GM04504 (cell line): ENCODE measurements around the gene SLC39A11.
"Not testable (repeated sequence)": the region's sequence is repeated elsewhere in the genome, so short reads cannot be mapped to it uniquely, and the experiment has no call there.

Experiments
- DNase-seq: peaks from one replicate; pipeline ENCODE4 v3.0.0-alpha.2; 2012; ENCODE audit warnings: low read depth

Gene SLC39A11

GRCh38 chr17:72947475-72947874 lies 145.0 kb downstream of the SLC39A11 start:
- no peak for DNase-seq

GRCh38 chr17:72946696-72947095 lies 145.8 kb downstream of the SLC39A11 start:
- no peak for DNase-seq

GRCh38 chr17:72946156-72946555 lies 146.3 kb downstream of the SLC39A11 start:
- DNase-seq, result no peak

- DNase-seq, result no peak
Observed at GRCh38 chr17:72945473-72945872, 147.0 kb downstream of the SLC39A11 start.

- DNase-seq, result no peak
Observed at GRCh38 chr17:72943826-72944689, 148.4 kb downstream of the SLC39A11 start.

GRCh38 chr17:72942579-72942978 lies 149.9 kb downstream of the SLC39A11 start:
- DNase-seq, result no peak

GRCh38 chr17:72940496-72940895 lies 152.0 kb downstream of the SLC39A11 start:
- DNase-seq, result no peak

GRCh38 chr17:72938482-72938881 lies 154.0 kb downstream of the SLC39A11 start:
- DNase-seq, result no peak

- DNase-seq, result no peak
Observed at GRCh38 chr17:72937707-72938106, 154.8 kb downstream of the SLC39A11 start.

- not testable (repeated sequence) for DNase-seq
Observed at GRCh38 chr17:72937254-72937653, 155.2 kb downstream of the SLC39A11 start.

GRCh38 chr17:72935984-72936383 lies 156.5 kb downstream of the SLC39A11 start:
- no peak for DNase-seq

GRCh38 chr17:72934927-72935326 lies 157.6 kb downstream of the SLC39A11 start:
- no peak for DNase-seq

GRCh38 chr17:72931635-72932034 lies 160.9 kb downstream of the SLC39A11 start:
- DNase-seq, result no peak

GRCh38 chr17:72931163-72931562 lies 161.3 kb downstream of the SLC39A11 start:
- no peak for DNase-seq

GRCh38 chr17:72930031-72930430 lies 162.5 kb downstream of the SLC39A11 start:
- no peak for DNase-seq

- no peak for DNase-seq
Observed at GRCh38 chr17:72928454-72929136, 163.9 kb downstream of the SLC39A11 start.

GRCh38 chr17:72927760-72928159 lies 164.7 kb downstream of the SLC39A11 start:
- DNase-seq, result no peak

- no peak for DNase-seq
Observed at GRCh38 chr17:72927146-72927545, 165.3 kb downstream of the SLC39A11 start.

- DNase-seq, result no peak
Observed at GRCh38 chr17:72926171-72926570, 166.3 kb downstream of the SLC39A11 start.

- no peak for DNase-seq
Observed at GRCh38 chr17:72924196-72924595, 168.3 kb downstream of the SLC39A11 start.

- DNase-seq, result no peak
Observed at GRCh38 chr17:72922219-72922618, 170.3 kb downstream of the SLC39A11 start.

- no peak for DNase-seq
Observed at GRCh38 chr17:72921347-72922054, 171.0 kb downstream of the SLC39A11 start.

GRCh38 chr17:72920513-72920912 lies 172.0 kb downstream of the SLC39A11 start:
- DNase-seq, result no peak
